ENCODE measurements around the gene MFRP.

GRCh38 chr11:119315131-119316015 is 31.1 kb downstream of the MFRP start:
- TF ChIP-seq POLR2A (IDR thresholded peaks at IDR 0.05; ENCODE audit: low read depth, low read length) (no peak), POLR2AphosphoS5 (IDR thresholded peaks at IDR 0.05; ENCODE audit: low read depth, low read length) (no peak), TAF1 (IDR thresholded peaks at IDR 0.05; ENCODE audit: borderline replicate concordance, low read depth, low read length) (no peak)
